Trophoblast cell (in vitro differentiated cells and primary cell): ENCODE measurements around the gene CLCNKA.
A peak's percentile ranks its signal among the peaks of the same experiment; 100 is the strongest.

ENCODE experiments used
- DNase-seq, 2 donors: peaks; one replicate each; pipeline ENCODE4 v3.0.0-alpha.2; 2016
- H2AFZ ChIP-seq: 2 replicates; pipeline ENCODE4 v1.6.1; 2013; ENCODE audit warnings: low read length, moderate library complexity, mild to moderate bottlenecking; ENCODE audit not compliant: insufficient read depth, poor library complexity
- H2AK5ac ChIP-seq: 2 replicates; pipeline ENCODE4 v1.6.1; 2013; ENCODE audit warnings: mild to moderate bottlenecking, low read length
- H2BK120ac ChIP-seq: 2 replicates; pipeline ENCODE4 v1.6.1; 2013; ENCODE audit warnings: low read length, mild to moderate bottlenecking, moderate library complexity; ENCODE audit not compliant: insufficient read depth, poor library complexity
- H2BK12ac ChIP-seq: 2 replicates; pipeline ENCODE4 v1.6.1; 2013; ENCODE audit warnings: mild to moderate bottlenecking, low read length, moderate library complexity
- H2BK5ac ChIP-seq: 2 replicates; pipeline ENCODE4 v1.6.1; 2013; ENCODE audit warnings: low read length, low read depth, moderate library complexity, mild to moderate bottlenecking; ENCODE audit not compliant: poor library complexity
- H3K14ac ChIP-seq: 2 replicates; pipeline ENCODE4 v1.6.1; 2013; ENCODE audit warnings: mild to moderate bottlenecking, low read length
- H3K18ac ChIP-seq: 2 replicates; pipeline ENCODE4 v1.6.1; 2013; ENCODE audit warnings: mild to moderate bottlenecking, low read length
- H3K23ac ChIP-seq: 2 replicates; pipeline ENCODE4 v1.6.1; 2013; ENCODE audit warnings: low read length
- H3K27ac ChIP-seq: 2 replicates; pipeline ENCODE4 v1.5.1; 2013; ENCODE audit warnings: low read depth, mild to moderate bottlenecking, inconsistent platforms, low read length, moderate library complexity
- H3K27me3 ChIP-seq: 2 replicates; pipeline ENCODE4 v1.6.1; 2013; ENCODE audit warnings: inconsistent platforms, mild to moderate bottlenecking, low read length, moderate library complexity; ENCODE audit not compliant: insufficient read depth
- H3K36me3 ChIP-seq, 2 experiments: 1 replicate in 1 of 2; 2 replicates in 1 of 2; pipeline ENCODE4 v1.6.1; 2013; ENCODE audit warnings: low read length in 2 of 2, mild to moderate bottlenecking in 2 of 2, moderate library complexity in 1 of 2; ENCODE audit not compliant: insufficient read depth in 2 of 2, control insufficient read depth in 1 of 2
- H3K4ac ChIP-seq: 2 replicates; pipeline ENCODE4 v1.6.1; 2013; ENCODE audit warnings: low read depth, mild to moderate bottlenecking, low read length, moderate library complexity
- H3K4me1 ChIP-seq, 2 experiments: 1 replicate in 1 of 2; 2 replicates in 1 of 2; pipeline ENCODE4 v1.6.1; 2013; ENCODE audit warnings: low read length in 2 of 2, mild to moderate bottlenecking in 2 of 2, moderate library complexity in 1 of 2; ENCODE audit not compliant: insufficient read depth in 2 of 2, control insufficient read depth in 1 of 2
- H3K4me2 ChIP-seq: 2 replicates; pipeline ENCODE4 v1.6.1; 2013; ENCODE audit warnings: inconsistent platforms, mild to moderate bottlenecking, low read length, moderate library complexity
- H3K4me3 ChIP-seq: 2 replicates; pipeline ENCODE4 v1.5.1; 2013; ENCODE audit warnings: mild to moderate bottlenecking, low read depth, low read length, inconsistent platforms
- H3K79me1 ChIP-seq: one replicate; pipeline ENCODE4 v1.6.1; 2013; ENCODE audit warnings: low read length
- H3K79me2 ChIP-seq: 2 replicates; pipeline ENCODE4 v1.6.1; 2013; ENCODE audit warnings: low read length, mild to moderate bottlenecking; ENCODE audit not compliant: control insufficient read depth, insufficient read depth, poor library complexity
- H3K9ac ChIP-seq: 2 replicates; pipeline ENCODE4 v1.6.1; 2013; ENCODE audit warnings: mild to moderate bottlenecking, low read length
- H3K9me3 ChIP-seq: 2 replicates; pipeline ENCODE4 v1.6.1; 2013; ENCODE audit warnings: low read depth, mild to moderate bottlenecking, control low read depth, inconsistent platforms, low read length; ENCODE audit not compliant: insufficient read depth
- H4K12ac ChIP-seq: 2 replicates; pipeline ENCODE4 v1.6.1; 2013; ENCODE audit warnings: low read depth, mild to moderate bottlenecking, low read length, moderate library complexity
- H4K8ac ChIP-seq: 2 replicates; pipeline ENCODE4 v1.6.1; 2013; ENCODE audit warnings: low read depth, mild to moderate bottlenecking, low read length, moderate library complexity
- H4K91ac ChIP-seq: one replicate; pipeline ENCODE4 v1.6.1; 2013; ENCODE audit warnings: low read depth, mild to moderate bottlenecking, low read length, moderate library complexity
- WGBS: extraction: QIAGEN DNeasy Blood & Tissue Kit; methylation state at CpG from one replicate; pipeline ENCODE4 v1.1.7; 2013; ENCODE audit warnings: missing lambda C conversion rate; ENCODE audit not compliant: insufficient read length, insufficient coverage; ENCODE audit errors: extremely low coverage; 5-methylcytosine and 5-hydroxymethylcytosine counted together

CLCNKA gene

DNA sequence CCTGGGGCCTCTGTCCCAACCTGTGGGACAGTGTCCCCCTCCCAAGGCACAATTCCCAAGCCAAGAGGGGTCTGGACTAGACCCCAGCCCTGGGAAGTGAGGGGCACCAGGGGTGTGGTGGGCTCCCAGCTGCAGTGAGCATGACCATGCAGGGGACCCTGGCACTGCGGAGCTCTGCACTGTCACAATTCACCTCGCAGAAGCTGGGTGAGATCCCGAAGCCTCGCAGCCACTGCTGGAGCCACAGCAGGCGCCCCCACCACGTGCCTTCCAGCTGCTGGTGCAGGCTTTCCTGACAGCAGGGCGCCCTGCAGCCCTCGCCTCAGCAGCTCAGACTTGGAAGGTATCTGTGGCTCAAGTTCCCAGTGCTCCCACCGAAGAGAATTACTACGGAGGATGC, 27.8 kb upstream of the CLCNKA start:
- H3K79me1 ChIP-seq = no peaks in the 10 kb centered on the region
- no peak overlapping the region for H2BK12ac ChIP-seq
- no peak overlapping the region for H4K12ac ChIP-seq
- no peak overlapping the region for H4K91ac ChIP-seq
- H3K9me3 ChIP-seq = peaks cover 7% of the 10 kb centered on the region
- no peaks in the 10 kb centered on the region for H3K27me3 ChIP-seq
- H4K8ac ChIP-seq = no peak overlapping the region
- no peak overlapping the region for H2AK5ac ChIP-seq
- no peaks in the 10 kb centered on the region for H3K36me3 ChIP-seq
- no peak overlapping the region for H2BK120ac ChIP-seq
- peaks cover 6 to 12% of the 10 kb centered on the region in 2 experiments for H3K4me1 ChIP-seq
- no peak overlapping the region for H3K4me2 ChIP-seq
- no peak overlapping the region for H2AFZ ChIP-seq
- no CpG with 5 or more reads among the region's 10 CpGs for WGBS
- no peak overlapping the region for H2BK5ac ChIP-seq
- no peak overlapping the region for H3K27ac ChIP-seq
- no peak overlapping the region for H3K23ac ChIP-seq
- no peak overlapping the region for H3K14ac ChIP-seq
- H3K9ac ChIP-seq = no peak overlapping the region
- no peak overlapping the region for H3K4ac ChIP-seq
- no peak overlapping the region for H3K18ac ChIP-seq
- no peak for DNase-seq
- no peak overlapping the region for H3K4me3 ChIP-seq
- H3K79me2 ChIP-seq = no peaks in the 10 kb centered on the region

DNA sequence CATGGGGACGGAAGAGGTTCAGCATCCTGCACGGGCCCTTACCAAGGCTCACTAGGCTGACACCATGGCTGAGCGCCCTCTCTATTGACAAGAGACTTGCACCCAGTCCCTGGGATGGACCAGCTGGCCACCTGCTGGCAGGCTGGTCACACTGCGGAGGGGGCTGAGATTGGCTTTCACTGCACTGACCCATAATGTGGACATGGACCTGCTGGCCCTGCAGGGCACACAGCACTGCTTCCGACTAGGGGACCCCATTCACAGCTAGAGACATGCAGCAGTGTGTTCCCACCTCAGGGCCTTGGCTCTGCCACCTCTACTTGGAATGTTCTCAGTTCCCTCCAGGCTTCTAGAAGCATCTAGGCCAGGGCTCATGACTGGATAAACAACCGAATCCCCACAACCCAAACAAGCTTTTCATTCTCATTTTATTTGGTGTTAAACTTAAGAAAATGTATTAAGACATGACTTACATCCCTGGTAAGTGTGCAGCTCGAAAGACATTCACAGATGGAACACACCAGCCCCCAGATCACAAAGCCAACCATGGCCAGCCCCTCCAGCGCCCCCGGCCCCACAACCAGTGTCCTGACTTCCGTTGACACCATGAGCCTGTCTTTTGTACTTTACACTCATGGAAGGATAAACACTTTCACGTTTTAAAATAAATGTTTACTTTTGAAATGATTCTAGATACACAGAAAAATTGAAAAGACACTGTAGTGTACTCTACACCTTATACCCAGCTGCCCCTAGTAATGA, 27.1 kb upstream of the CLCNKA start:
- Histone ChIP-seq H3K14ac (no peak overlapping the region), H3K18ac (no peak overlapping the region), H2AK5ac (no peak overlapping the region), H4K91ac (no peak overlapping the region), H3K27me3 (no peaks in the 10 kb centered on the region), H3K9ac (no peak overlapping the region), H3K27ac (no peak overlapping the region), H3K79me2 (no peaks in the 10 kb centered on the region), H2AFZ (no peak overlapping the region), H3K4me2 (no peak overlapping the region), H3K4me1 (peaks cover 6 to 12% of the 10 kb centered on the region in 2 experiments), H3K23ac (no peak overlapping the region), H2BK5ac (no peak overlapping the region), H2BK12ac (no peak overlapping the region), H2BK120ac (no peak overlapping the region), H4K8ac (no peak overlapping the region), H3K36me3 (no peaks in the 10 kb centered on the region), H3K4ac (no peak overlapping the region), H3K4me3 (no peak overlapping the region), H4K12ac (no peak overlapping the region), H3K79me1 (no peaks in the 10 kb centered on the region), H3K9me3 (peaks cover 7% of the 10 kb centered on the region)
- peak; percentile 66 to 82 for DNase-seq
- WGBS = no CpG with 5 or more reads among the region's 11 CpGs

DNA sequence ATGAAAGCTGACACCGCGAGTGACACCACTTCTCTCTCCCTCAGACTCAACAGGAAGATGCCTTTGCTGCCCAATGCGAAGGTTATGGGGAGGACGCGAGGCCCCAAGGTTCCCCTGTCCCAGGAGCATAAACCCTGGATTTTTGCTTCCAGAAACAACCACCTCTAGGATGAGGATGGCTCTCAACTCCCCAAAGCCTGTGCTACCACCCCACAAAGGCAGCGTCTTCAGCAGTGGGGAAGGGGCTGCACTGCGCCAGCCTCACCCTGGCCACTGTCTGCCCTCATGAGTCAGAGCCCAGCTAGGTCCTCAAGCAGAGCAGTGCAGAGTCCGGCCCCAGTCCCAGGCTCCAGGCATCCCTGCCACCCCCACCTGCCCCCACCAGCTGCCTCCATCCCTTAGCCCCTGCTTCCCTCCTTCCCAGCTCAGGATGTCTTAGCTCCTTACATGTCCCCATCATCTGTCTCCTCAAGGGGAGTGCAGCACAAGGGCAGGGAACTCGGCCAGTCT, 24.7 kb upstream of the CLCNKA start:
- H4K12ac ChIP-seq = no peak overlapping the region
- H2AK5ac ChIP-seq = no peak overlapping the region
- H2AFZ ChIP-seq = no peak overlapping the region

DNA sequence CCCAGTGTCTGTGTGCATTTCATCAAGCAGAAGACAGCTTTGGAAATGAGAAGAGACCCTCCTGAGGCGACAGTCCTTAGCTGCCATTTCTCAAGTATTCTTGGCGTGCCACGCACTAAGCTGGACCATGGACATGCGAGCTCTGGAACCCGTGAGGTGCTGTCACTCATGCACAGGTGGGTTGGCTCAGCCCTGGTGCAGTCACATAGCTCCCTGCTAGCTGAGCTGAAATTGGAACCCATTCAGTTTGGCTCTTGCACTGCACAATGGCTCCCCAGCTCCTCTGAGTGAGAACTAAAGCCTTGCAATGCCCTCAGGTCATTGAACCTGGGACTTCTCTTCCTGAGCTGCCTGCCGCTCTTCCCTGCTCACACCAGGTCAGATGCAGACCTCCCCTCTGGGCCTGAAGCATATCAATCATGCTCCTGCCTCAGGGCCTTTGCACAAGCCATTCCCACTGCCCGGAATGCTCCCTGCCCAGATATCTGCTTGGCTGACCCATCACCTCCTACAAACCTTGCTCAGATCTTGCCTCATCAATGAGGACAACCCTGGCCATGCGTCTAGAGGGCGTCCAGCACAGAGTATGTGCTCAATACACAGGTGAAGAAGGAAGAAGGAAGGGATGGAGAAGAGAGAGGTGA, 24.1 kb upstream of the CLCNKA start:
- Histone ChIP-seq H3K36me3 (no peaks in the 10 kb centered on the region), H2BK5ac (no peak overlapping the region), H3K14ac (no peak overlapping the region), H2BK12ac (no peak overlapping the region), H4K12ac (no peak overlapping the region), H3K27me3 (no peaks in the 10 kb centered on the region), H3K79me2 (no peaks in the 10 kb centered on the region), H3K79me1 (no peaks in the 10 kb centered on the region), H2AFZ (no peak overlapping the region), H2BK120ac (no peak overlapping the region), H3K18ac (no peak overlapping the region), H3K4me1 (peaks cover 6 to 12% of the 10 kb centered on the region in 2 experiments), H3K9ac (no peak overlapping the region), H3K4me2 (no peak overlapping the region), H4K91ac (no peak overlapping the region), H3K4ac (no peak overlapping the region), H4K8ac (no peak overlapping the region), H3K4me3 (peak overlapping the region; percentile 24), H2AK5ac (no peak overlapping the region), H3K23ac (no peak overlapping the region), H3K27ac (no peak overlapping the region), H3K9me3 (peaks cover 4% of the 10 kb centered on the region)
- peak; percentile 58 to 62 for DNase-seq
- WGBS = no CpG with 5 or more reads among the region's 9 CpGs

More for the DNA sequence above, 24.7 kb upstream of the CLCNKA start:
- Histone ChIP-seq H3K23ac (no peak overlapping the region), H3K4ac (no peak overlapping the region), H3K14ac (no peak overlapping the region), H3K36me3 (no peaks in the 10 kb centered on the region), H2BK120ac (no peak overlapping the region), H3K4me3 (peak overlapping the region; percentile 24), H3K9ac (no peak overlapping the region), H3K27me3 (no peaks in the 10 kb centered on the region), H2BK5ac (no peak overlapping the region), H3K79me2 (no peaks in the 10 kb centered on the region), H3K4me1 (peaks cover 6 to 12% of the 10 kb centered on the region in 2 experiments), H4K8ac (no peak overlapping the region), H3K18ac (no peak overlapping the region), H2BK12ac (no peak overlapping the region), H3K79me1 (no peaks in the 10 kb centered on the region), H3K27ac (no peak overlapping the region), H3K4me2 (no peak overlapping the region), H4K91ac (no peak overlapping the region), H3K9me3 (peaks cover 4% of the 10 kb centered on the region)
- no peak for DNase-seq
- WGBS = no CpG with 5 or more reads among the region's 9 CpGs
